CD4-positive, CD25-positive, alpha-beta regulatory T cell (primary cell): ENCODE data around the gene COL20A1. TPM values are rescaled to one million over a fixed set of nuclear protein-coding genes. Genes with fewer than 3 reads are reported as not detected.

Experiments
- ATAC-seq, 2 donors: fragments of 150-1000 bp; cut with Tn5 transposase; one replicate each; pipeline ENCODE4 v1.10.0; 2021; ENCODE audit warnings: low read depth in 2 of 2, moderate number of reproducible peaks in 2 of 2, moderate library complexity in 1 of 2
- DNase-seq, 3 donors: peaks; one replicate each; pipeline versions ENCODE4 v3.0.0 to v3.0.0-alpha.2; 2012 to 2022; ENCODE audit warnings: mixed read lengths in 1 of 3
- H3K27ac ChIP-seq: one replicate; pipeline ENCODE4 v1.7.0; 2013; ENCODE audit warnings: mild to moderate bottlenecking, low read length; ENCODE audit not compliant: insufficient read depth, poor library complexity, severe bottlenecking
- H3K27me3 ChIP-seq: one replicate; pipeline ENCODE4 v1.7.0; 2013; ENCODE audit warnings: low read length; ENCODE audit not compliant: control insufficient read depth, insufficient read depth
- H3K36me3 ChIP-seq: one replicate; pipeline ENCODE4 v1.7.0; 2013; ENCODE audit warnings: mild to moderate bottlenecking, low read length, moderate library complexity; ENCODE audit not compliant: control insufficient read depth, insufficient read depth
- H3K4me1 ChIP-seq: 2 replicates; pipeline ENCODE4 v1.7.0; 2013; ENCODE audit warnings: mild to moderate bottlenecking, low read length; ENCODE audit not compliant: insufficient read depth, control insufficient read depth, poor library complexity, severe bottlenecking
- H3K4me3 ChIP-seq: one replicate; pipeline ENCODE4 v1.7.0; 2013; ENCODE audit warnings: low read depth, mild to moderate bottlenecking, low read length, moderate library complexity
- H3K9me3 ChIP-seq, 2 experiments: 1 replicate in 1 of 2; 2 replicates in 1 of 2; pipeline ENCODE4 v1.7.0; 2013; ENCODE audit warnings: low read length in 2 of 2, mild to moderate bottlenecking in 1 of 2, moderate library complexity in 1 of 2; ENCODE audit not compliant: control insufficient read depth in 2 of 2
- H3K27ac Mint-ChIP-seq, 3 donors: one replicate each; pipeline ENCODE4 v1.8.0; 2020 to 2022; ENCODE audit warnings: mild to moderate bottlenecking in 3 of 3, mixed read lengths in 3 of 3, moderate library complexity in 2 of 3
- H3K27me3 Mint-ChIP-seq: one replicate; pipeline ENCODE4 v1.8.0; 2022; ENCODE audit warnings: mild to moderate bottlenecking, mixed read lengths
- H3K36me3 Mint-ChIP-seq: one replicate; pipeline ENCODE4 v1.8.0; 2020; ENCODE audit warnings: mixed read lengths
- H3K4me1 Mint-ChIP-seq, 4 donors: one replicate each; pipeline ENCODE4 v1.8.0; 2020 to 2022; ENCODE audit warnings: mixed read lengths in 4 of 4, mild to moderate bottlenecking in 1 of 4
- H3K4me3 Mint-ChIP-seq, 4 donors: one replicate each; pipeline ENCODE4 v1.8.0; 2020 to 2022; ENCODE audit warnings: mild to moderate bottlenecking in 4 of 4, mixed read lengths in 4 of 4, moderate library complexity in 3 of 4
- H3K9me3 Mint-ChIP-seq, 7 donors: one replicate each; pipeline ENCODE4 v1.8.0; 2020 to 2022; ENCODE audit warnings: mixed read lengths in 7 of 7, mild to moderate bottlenecking in 3 of 7, moderate library complexity in 2 of 7
- polyA plus RNA-seq, 4 donors: library from polyadenylated mRNA; unstranded; fragments of 300-500 nt; fragmentation: Illumina TruSeq; gene quantifications; one replicate each; pipeline ENCODE4 v1.2.3, GENCODE V29; 2021
- total RNA-seq: library from RNA; stranded (reverse); gene quantifications from one replicate; pipeline ENCODE4 v1.2.3, GENCODE V29; 2022

COL20A1 gene
- total and polyA plus RNA-seq, 5 donors from 2014 or later = 0.20 TPM; not detected in 4

DNA sequence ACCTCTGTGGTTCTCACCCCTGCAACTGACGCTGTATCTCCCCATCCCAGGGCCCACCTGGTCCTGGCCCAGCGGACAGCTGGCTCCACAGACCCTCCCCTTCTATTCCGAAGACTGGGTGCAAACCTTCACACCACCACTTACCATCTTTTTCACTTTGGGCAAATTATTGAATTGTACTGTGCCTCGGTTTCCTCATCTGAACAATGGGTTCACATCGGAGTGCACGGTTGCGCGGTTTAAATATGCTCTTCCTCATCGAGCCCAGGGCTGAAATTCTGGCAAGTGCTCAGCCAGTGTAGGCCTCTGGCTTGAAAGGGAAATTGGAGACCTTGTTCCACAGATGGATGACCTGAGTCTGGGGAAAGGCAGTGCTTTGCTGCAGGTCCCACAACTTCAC is 23.3 kb upstream of the COL20A1 start:
- Histone ChIP-seq H3K36me3 (no peaks in the 10 kb centered on the region), H3K4me3 (no peak overlapping the region), H3K27ac (no peak overlapping the region), H3K9me3 (no peaks in the 10 kb centered on the region), H3K27me3 (no peaks in the 10 kb centered on the region), H3K4me1 (peaks cover 21% of the 10 kb centered on the region)
- DNase-seq (no peak), ATAC-seq (no peak)
- peaks cover 0 to 1% (median 0%) of the 10 kb centered on the region in 7 donors for H3K9me3 Mint-ChIP-seq
- peaks cover 0 to 21% (median 20%) of the 10 kb centered on the region in 4 donors for H3K4me1 Mint-ChIP-seq
- H3K36me3 Mint-ChIP-seq = no peaks in the 10 kb centered on the region
- H3K4me3 Mint-ChIP-seq = peak overlapping the region in 3 of 4 donors; percentile 3 to 54 (median 38)
- H3K27me3 Mint-ChIP-seq = no peaks in the 10 kb centered on the region
- peak overlapping the region; percentile 31 to 56 (median 52) for H3K27ac Mint-ChIP-seq

DNA sequence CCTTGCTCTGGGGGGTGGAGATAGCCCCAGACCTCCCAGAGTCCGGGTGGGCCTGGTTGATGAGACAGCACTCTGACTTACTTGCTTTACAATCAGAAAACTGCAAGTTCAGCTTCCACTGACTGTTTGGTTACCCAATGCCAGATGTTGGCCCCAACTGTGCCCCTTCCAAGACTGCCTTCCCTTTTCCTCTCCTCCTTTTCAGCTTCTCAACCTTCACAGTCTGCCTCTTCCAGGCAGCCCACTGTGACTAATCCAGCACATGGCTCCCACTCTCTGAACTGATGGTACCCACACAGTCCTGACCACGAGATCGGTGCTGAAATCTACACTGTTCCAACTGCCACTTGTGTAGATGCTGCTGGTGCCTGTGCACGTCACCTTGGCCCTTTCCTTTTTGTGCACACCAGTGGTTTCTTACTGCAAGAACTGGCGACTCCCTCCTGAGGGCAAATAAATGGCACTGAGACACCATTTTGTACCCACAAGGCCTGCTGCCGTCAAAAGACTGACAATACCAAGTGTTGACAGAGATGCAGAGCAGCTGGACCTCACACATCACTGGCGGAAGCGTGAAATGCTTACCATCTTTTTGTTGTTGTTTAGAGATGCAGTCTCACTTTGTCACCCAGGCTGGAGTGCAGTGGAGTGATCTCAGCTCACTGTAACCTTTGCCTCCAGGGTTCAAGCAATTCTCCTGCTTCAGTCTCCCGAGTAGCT is 22.2 kb upstream of the COL20A1 start:
- Mint-ChIP-seq H3K4me1 (peaks cover 0 to 29% (median 26%) of the 10 kb centered on the region in 4 donors), H3K9me3 (no peaks in the 10 kb centered on the region), H3K27ac (peak overlapping the region in 1 of 3 donors; percentile 31), H3K36me3 (no peaks in the 10 kb centered on the region), H3K27me3 (no peaks in the 10 kb centered on the region), H3K4me3 (peak overlapping the region in 3 of 4 donors; percentile 85 to 90 (median 86))
- no peaks in the 10 kb centered on the region for H3K27me3 ChIP-seq
- no peak overlapping the region for H3K27ac ChIP-seq
- H3K4me3 ChIP-seq = no peak overlapping the region
- peaks cover 21% of the 10 kb centered on the region for H3K4me1 ChIP-seq
- H3K36me3 ChIP-seq = no peaks in the 10 kb centered on the region
- no peaks in the 10 kb centered on the region for H3K9me3 ChIP-seq
- ATAC-seq (no peak), DNase-seq (no peak)

DNA sequence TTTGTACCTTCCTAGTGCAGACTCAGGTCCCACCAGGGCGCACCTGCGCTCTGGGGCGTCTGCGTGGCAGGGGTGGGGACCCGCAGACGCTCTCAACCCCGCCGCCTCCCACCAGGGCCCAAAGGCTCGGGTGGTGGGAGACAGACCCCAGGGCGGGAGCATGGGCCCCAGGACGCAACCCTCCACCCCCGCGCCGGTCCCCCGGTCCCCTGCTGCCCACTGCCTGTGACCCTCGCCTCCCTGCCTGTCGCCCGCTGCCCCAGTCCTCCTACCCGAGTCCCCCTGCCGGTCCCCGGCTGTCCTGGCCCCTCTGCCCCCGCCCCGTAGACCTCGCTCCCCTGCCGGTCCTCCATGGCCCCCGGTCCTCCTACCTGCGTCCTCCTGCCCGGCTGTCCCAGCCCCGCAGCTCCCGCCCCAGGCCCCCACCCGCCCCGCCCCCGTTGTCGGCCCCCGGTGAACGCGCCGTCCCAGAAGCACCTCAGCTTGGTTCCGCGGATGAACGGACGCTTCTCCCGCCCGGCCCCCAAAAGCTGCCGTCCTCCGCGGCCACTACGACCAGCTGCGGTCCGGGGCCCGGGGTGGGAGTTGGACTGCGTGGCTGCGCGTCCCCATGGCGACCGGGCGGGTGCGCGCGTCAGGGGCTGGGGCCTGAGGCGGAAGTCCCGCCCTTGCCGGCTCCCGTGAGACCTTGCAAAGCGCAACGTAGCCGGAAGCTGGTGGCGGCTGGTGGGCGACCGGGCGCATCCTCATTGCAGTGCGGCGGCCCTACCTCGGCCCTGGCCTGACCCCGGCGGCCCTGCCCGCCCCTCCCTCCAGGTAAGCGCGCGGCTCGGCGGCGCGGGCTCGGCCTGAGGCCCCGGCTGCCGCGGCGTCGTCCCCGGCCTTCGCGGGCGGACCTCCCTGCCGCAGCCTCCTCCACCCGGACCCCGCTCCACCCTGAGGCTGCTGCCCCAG is 20.6 kb upstream of the COL20A1 start, which contains the start of gene ARFGAP1:
ARFGAP1 (plus strand) TSS at position 709 of the 954 bp plus-strand sequence. CDS start 2,768 bp downstream, outside the sequence.
- peak within 1 kb of the TSS; percentile 84 for H3K4me3 ChIP-seq
- no peaks in the 10 kb centered on the region for H3K27me3 ChIP-seq
- no peaks in the 10 kb centered on the region for H3K9me3 Mint-ChIP-seq
- no peaks in the 10 kb centered on the region for H3K36me3 Mint-ChIP-seq
- peak; percentile 95 to 96 for ATAC-seq
- peak within 1 kb of the TSS; percentile 74 to 94 (median 90) for H3K27ac Mint-ChIP-seq
- H3K27ac ChIP-seq = peak within 1 kb of the TSS; percentile 51
- peak within 1 kb of the TSS; percentile 90 to 98 (median 91) for H3K4me3 Mint-ChIP-seq
- peak; percentile 84 to 91 (median 86) for DNase-seq
- no peaks in the 10 kb centered on the region for H3K9me3 ChIP-seq
- peaks cover 21% of the 10 kb centered on the region for H3K4me1 ChIP-seq
- no peaks in the 10 kb centered on the region for H3K27me3 Mint-ChIP-seq
- H3K36me3 ChIP-seq = peaks cover 13% of the 10 kb centered on the region
- peaks cover 0 to 29% (median 26%) of the 10 kb centered on the region in 4 donors for H3K4me1 Mint-ChIP-seq

GRCh38 chr20:63273059-63273579 is 19.9 kb upstream of the COL20A1 start:
- Histone ChIP-seq H3K27me3 (no peaks in the 10 kb centered on the region), H3K4me1 (peaks cover 21% of the 10 kb centered on the region), H3K27ac (peak overlapping the region; percentile 51), H3K4me3 (peak overlapping the region; percentile 84), H3K9me3 (no peaks in the 10 kb centered on the region), H3K36me3 (peaks cover 20% of the 10 kb centered on the region)
- Mint-ChIP-seq H3K27me3 (no peaks in the 10 kb centered on the region), H3K27ac (peak overlapping the region; percentile 74 to 94 (median 90)), H3K4me1 (peaks cover 0 to 29% (median 26%) of the 10 kb centered on the region in 4 donors), H3K36me3 (no peaks in the 10 kb centered on the region), H3K4me3 (peak overlapping the region; percentile 86 to 98 (median 91)), H3K9me3 (no peaks in the 10 kb centered on the region)
- DNase-seq (no peak), ATAC-seq (no peak)

DNA sequence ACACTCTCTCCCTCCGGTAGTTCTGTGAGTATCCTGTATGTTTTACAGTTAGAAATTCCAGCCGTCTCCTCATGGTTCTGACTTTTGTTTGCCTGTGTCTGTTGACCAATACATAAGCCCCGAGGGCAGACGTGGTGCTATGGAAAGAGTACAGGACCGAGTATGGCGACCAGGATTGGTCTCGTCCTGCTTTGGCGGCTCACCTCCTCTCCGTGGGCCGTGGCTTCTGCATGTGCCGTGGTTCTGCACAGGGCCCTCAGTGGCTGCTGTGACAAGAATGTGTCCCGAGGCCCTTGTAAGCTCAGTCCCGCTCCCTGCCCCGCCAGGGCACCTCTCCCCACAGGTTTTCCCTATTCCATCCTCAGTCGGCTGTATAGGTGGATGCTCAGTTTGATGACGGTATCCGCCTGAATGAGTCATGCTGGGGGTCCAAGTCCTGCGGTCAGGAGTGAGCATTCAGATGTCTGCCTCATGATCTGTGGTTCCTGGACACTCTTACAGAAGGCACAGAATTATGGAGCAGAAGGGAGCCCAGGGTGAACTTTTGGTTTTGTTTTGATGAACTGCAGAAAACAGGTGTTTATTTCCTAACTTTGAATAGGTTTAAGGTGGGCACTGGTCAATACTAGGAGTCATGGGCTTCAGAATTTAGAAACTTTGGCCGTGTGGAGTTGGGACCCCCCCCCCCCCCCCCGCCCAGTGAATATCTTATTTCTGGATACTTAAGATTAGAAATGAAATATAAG is 19.2 kb upstream of the COL20A1 start:
- ATAC-seq (no peak), DNase-seq (no peak)
- peaks cover 21% of the 10 kb centered on the region for H3K4me1 ChIP-seq
- Mint-ChIP-seq H3K27me3 (no peaks in the 10 kb centered on the region), H3K27ac (peak overlapping the region; percentile 79 to 94 (median 90)), H3K9me3 (no peaks in the 10 kb centered on the region), H3K4me3 (peak overlapping the region; percentile 86 to 98 (median 91)), H3K36me3 (no peaks in the 10 kb centered on the region), H3K4me1 (peaks cover 0 to 29% (median 26%) of the 10 kb centered on the region in 4 donors)
- no peaks in the 10 kb centered on the region for H3K27me3 ChIP-seq
- no peaks in the 10 kb centered on the region for H3K9me3 ChIP-seq
- H3K4me3 ChIP-seq = peak overlapping the region; percentile 84
- H3K27ac ChIP-seq = peak overlapping the region; percentile 37
- peaks cover 27% of the 10 kb centered on the region for H3K36me3 ChIP-seq

DNA sequence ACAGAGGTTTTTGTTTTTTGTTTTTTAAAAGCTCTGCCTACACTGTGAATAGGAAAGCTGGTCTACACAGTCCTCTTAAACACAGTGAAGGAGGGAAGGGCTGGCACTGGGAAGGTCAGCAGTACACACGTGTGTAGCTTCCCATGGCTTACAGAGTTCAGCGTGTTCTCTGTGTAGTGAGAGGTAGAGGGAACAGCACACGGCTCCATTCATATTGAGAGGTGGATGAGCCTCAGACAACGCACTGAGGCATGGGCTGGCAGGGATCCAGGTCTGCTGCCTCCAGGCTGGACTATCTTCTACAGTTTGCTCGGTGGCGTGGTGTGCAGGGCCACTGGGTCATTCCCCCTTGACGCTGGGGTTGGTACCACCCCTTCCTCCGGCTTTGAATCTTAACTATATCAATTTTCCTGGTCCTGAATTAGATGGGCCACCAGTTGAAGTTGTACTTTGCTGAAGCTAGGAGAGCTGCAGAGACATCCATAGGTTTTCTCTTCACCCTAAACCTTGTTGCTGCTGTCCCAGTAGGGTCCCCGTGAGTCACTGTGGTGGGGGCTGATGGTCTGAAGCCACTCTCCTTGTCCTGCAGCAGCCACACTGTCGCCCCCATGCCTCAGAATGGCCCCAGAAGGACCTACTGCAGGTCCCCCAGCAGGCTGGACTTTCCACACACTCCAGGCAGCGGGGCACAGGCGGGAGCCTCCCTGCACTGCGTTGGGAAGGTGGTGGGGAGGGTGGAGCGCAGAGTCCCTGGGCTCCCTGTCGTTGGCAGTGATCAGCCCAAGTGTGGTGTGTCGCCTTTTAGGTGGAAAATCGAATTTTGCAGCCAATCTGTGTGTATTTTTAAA is 18.4 kb upstream of the COL20A1 start:
- peaks cover 21% of the 10 kb centered on the region for H3K4me1 ChIP-seq
- H3K27ac ChIP-seq = no peak overlapping the region
- ATAC-seq (no peak), DNase-seq (no peak)
- peak overlapping the region; percentile 66 to 86 (median 80) for H3K4me3 Mint-ChIP-seq
- no peaks in the 10 kb centered on the region for H3K9me3 ChIP-seq
- H3K36me3 ChIP-seq = peaks cover 34% of the 10 kb centered on the region
- no peaks in the 10 kb centered on the region for H3K27me3 ChIP-seq
- peaks cover 0 to 29% (median 26%) of the 10 kb centered on the region in 4 donors for H3K4me1 Mint-ChIP-seq
- no peak overlapping the region for H3K27ac Mint-ChIP-seq
- no peak overlapping the region for H3K4me3 ChIP-seq
- no peaks in the 10 kb centered on the region for H3K27me3 Mint-ChIP-seq
- no peaks in the 10 kb centered on the region for H3K9me3 Mint-ChIP-seq
- H3K36me3 Mint-ChIP-seq = no peaks in the 10 kb centered on the region
